ENCODE data around the gene IMPACT.

DNA sequence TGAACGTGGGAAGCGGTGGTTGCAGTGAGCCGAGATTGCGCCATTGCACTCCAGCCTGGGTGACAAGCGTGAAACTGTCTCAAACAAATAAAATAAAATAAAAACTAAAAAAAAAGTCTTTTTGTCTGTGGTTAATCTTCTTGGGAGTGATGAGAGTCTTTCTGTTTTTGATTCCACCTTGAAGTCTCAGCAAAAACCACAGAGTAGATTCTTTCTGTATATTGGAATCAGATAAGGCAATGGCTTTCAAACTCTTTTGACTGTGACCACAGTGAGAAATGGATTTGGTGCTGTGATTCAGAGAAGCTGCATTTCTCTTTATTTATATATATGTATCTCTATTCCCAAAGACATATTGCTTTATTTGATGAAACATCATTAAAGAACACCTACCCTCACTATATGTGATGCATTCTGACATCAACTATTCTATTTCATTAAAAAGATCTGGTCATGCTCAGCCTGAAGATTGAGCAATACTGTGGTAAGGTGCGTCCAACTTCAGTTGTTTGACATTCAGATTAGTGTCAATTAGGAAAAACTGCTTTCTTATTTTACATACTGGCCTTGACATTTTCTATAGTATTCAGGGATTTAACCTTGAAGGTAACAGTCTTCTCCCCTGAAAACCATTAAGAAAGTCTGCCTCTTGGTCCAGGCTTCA, 49.6 kb downstream of the IMPACT start:
- no peak for TF ChIP-seq POLR2AphosphoS5 (IDR thresholded peaks at IDR 0.05; ENCODE audit: low read depth, low read length)
- TF ChIP-seq, protein P1, sequence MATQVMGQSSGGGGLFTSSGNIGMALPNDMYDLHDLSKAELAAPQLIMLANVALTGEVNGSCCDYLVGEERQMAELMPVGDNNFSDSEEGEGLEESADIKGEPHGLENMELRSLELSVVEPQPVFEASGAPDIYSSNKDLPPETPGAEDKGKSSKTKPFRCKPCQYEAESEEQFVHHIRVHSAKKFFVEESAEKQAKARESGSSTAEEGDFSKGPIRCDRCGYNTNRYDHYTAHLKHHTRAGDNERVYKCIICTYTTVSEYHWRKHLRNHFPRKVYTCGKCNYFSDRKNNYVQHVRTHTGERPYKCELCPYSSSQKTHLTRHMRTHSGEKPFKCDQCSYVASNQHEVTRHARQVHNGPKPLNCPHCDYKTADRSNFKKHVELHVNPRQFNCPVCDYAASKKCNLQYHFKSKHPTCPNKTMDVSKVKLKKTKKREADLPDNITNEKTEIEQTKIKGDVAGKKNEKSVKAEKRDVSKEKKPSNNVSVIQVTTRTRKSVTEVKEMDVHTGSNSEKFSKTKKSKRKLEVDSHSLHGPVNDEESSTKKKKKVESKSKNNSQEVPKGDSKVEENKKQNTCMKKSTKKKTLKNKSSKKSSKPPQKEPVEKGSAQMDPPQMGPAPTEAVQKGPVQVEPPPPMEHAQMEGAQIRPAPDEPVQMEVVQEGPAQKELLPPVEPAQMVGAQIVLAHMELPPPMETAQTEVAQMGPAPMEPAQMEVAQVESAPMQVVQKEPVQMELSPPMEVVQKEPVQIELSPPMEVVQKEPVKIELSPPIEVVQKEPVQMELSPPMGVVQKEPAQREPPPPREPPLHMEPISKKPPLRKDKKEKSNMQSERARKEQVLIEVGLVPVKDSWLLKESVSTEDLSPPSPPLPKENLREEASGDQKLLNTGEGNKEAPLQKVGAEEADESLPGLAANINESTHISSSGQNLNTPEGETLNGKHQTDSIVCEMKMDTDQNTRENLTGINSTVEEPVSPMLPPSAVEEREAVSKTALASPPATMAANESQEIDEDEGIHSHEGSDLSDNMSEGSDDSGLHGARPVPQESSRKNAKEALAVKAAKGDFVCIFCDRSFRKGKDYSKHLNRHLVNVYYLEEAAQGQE (IDR thresholded peaks at IDR 0.05; ENCODE audit: insufficient read depth in 1 of 2, low read depth in 2 of 2, low read length in 2 of 2): no peak
- no peak for TF ChIP-seq TAF1 (IDR thresholded peaks at IDR 0.05; ENCODE audit: borderline replicate concordance, insufficient read depth, low read length)
- TF ChIP-seq SIN3A (IDR thresholded peaks at IDR 0.05; ENCODE audit: borderline replicate concordance, insufficient read depth, low read length): no peak
- no peak for TF ChIP-seq FOXP2 (optimal IDR thresholded peaks at IDR 0.05; ENCODE audit: borderline replicate concordance, extremely low read depth, extremely low read length, insufficient read depth)
